ENCODE results near the gene SYCE3.

The SYCE3 gene

DNA sequence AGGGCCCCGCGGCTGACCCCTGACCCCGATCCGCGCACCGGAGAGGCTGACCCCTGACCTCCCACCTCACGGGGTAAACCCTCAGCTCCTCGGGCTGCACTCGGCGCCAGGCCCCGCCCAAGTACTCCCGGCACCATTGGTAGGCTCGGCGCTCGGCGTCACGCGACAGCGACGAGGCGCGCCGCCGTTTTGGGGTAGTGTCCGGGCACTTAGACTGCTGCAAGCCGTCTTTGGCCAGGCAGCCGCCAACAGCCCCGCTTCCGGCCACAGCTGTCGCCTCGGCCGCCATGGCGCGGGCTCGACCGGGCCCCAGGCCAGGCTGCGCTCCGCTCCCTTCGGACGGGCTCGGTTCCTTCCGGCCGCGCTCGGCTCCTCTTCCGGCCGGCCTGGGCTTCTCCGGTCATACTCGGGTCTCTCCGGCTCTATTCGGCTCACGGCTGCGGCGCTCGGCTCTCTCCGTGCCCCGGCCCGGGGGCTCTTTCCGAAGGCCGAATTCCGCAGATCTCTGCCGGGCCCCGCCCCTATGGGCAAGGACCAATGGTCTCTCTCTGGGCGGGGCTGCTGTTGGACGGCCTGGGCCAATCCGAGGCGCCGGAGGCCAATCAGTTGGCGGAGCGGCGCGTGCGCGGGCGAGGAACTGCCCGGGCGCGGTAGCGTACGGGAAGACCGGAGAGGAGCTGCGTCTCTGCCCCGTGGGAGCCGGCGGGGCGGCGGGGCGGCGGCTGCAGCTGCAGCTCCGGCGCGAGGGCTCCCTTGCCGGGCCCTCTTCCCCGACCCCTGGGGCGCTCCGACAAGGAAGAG, 20.0 kb upstream of the SYCE3 start, which contains the start of gene CHKB:
Gene CHKB (minus strand): TSS at position 357 of the 801 bp plus-strand sequence. CDS start 68 bp downstream, at position 289.
- Histone ChIP-seq H3K4me1 (ENCODE audit: control insufficient read depth, insufficient read depth, low read depth, low read length) (peaks cover 17% of the 10 kb centered on the region), H2BK12ac (ENCODE audit: low read length in 2 of 2) (peak within 1 kb of the TSS in 1 of 2 experiments; percentile 4), H2BK120ac (ENCODE audit: low read depth, low read length) (peak within 1 kb of the TSS; percentile 81), H3K14ac (ENCODE audit: low read length in 2 of 2) (peak within 1 kb of the TSS in 1 of 2 experiments; percentile 98), H4K8ac (ENCODE audit: low read length) (peak within 1 kb of the TSS; percentile 98), H3K9ac (ENCODE audit: low read length) (peak within 1 kb of the TSS; percentile 97), H3K23ac (ENCODE audit: low read length in 2 of 2) (peak within 1 kb of the TSS in 1 of 2 experiments; percentile 76), H3K27ac (ENCODE audit: low read length, poor library complexity, severe bottlenecking) (peak within 1 kb of the TSS; percentile 71), H3K4ac (ENCODE audit: low read depth in 1 of 2, low read length in 2 of 2) (peak within 1 kb of the TSS; percentile 90 to 98), H4K91ac (ENCODE audit: low read length) (peak within 1 kb of the TSS; percentile 97), H2BK15ac (ENCODE audit: low read depth, poor library complexity, severe bottlenecking) (peak within 1 kb of the TSS; percentile 63), H2AK5ac (ENCODE audit: low read length, severe bottlenecking) (no peak within 1 kb of the TSS), H2AFZ (ENCODE audit: low read depth, low read length) (peak within 1 kb of the TSS; percentile 85), H3K36me3 (ENCODE audit: control insufficient read depth in 1 of 2, insufficient read depth in 2 of 2, low read depth in 1 of 2, low read length in 2 of 2) (peaks cover 17 to 35% of the 10 kb centered on the region in 2 experiments), H3K79me1 (replicated peaks; ENCODE audit: low read length, poor library complexity, severe bottlenecking) (peaks cover 21% of the 10 kb centered on the region), H3K4me2 (ENCODE audit: low read length, poor library complexity, severe bottlenecking) (peak within 1 kb of the TSS; percentile 78), H3K18ac (ENCODE audit: low read depth in 1 of 2, low read length in 2 of 2) (peak within 1 kb of the TSS; percentile 99 to 100), H3K9me3 (ENCODE audit: control insufficient read depth, low read length) (no peaks in the 10 kb centered on the region), H3K4me3 (ENCODE audit: insufficient read depth in 1 of 2, low read depth in 1 of 2, low read length in 2 of 2) (peak within 1 kb of the TSS; percentile 84 to 93), H3K27me3 (ENCODE audit: control insufficient read depth in 1 of 2, insufficient read depth in 1 of 2, low read length in 2 of 2) (peaks cover 0 to under 1% of the 10 kb centered on the region in 2 experiments), H2BK5ac (ENCODE audit: low read depth, low read length, poor library complexity, severe bottlenecking) (peak within 1 kb of the TSS; percentile 83)
- DNase-seq = peak; percentile 98
- under 1% methylated on average over 86 of the region's 96 CpGs for WGBS

DNA sequence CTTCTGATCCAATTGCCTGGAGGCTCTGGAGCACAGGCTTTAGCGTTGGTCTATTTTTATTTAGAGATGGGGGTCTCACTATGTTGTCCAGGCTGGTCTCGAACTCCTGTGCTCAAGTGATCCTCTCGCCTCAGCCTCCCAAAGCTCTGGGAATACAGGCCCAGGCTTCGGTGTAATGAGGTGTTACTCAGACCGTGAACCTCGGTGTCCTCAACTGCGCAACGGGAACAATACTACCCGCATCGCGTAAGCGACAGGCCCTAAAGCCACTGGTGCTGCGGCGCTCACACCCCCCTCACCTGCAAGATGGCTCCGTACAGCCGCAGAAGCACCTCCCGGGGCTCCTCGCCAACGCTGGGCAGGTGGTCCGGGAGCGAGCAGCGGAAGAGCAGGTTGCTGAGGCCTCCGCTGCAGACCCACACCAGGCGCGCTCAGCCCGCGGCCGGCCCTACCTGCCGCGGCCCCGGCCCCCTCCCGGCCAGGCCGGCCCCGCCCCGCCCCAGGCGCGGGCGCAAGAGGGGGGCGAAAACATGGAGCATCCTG, 19.3 kb upstream of the SYCE3 start:
- Histone ChIP-seq H2BK120ac (ENCODE audit: low read depth, low read length) (peak overlapping the region; percentile 81), H3K9ac (ENCODE audit: low read length) (peak overlapping the region; percentile 97), H4K8ac (ENCODE audit: low read length) (peak overlapping the region; percentile 98), H2BK5ac (ENCODE audit: low read depth, low read length, poor library complexity, severe bottlenecking) (peak overlapping the region; percentile 83), H3K23ac (ENCODE audit: low read length in 2 of 2) (peak overlapping the region in 1 of 2 experiments; percentile 76), H3K14ac (ENCODE audit: low read length in 2 of 2) (peak overlapping the region in 1 of 2 experiments; percentile 98), H2BK12ac (ENCODE audit: low read length in 2 of 2) (no peak overlapping the region), H3K4me2 (ENCODE audit: low read length, poor library complexity, severe bottlenecking) (peak overlapping the region; percentile 60), H3K9me3 (ENCODE audit: control insufficient read depth, low read length) (no peaks in the 10 kb centered on the region), H3K4me3 (ENCODE audit: insufficient read depth in 1 of 2, low read depth in 1 of 2, low read length in 2 of 2) (peak overlapping the region; percentile 84 to 93), H3K4ac (ENCODE audit: low read depth in 1 of 2, low read length in 2 of 2) (peak overlapping the region; percentile 79 to 98), H3K79me1 (replicated peaks; ENCODE audit: low read length, poor library complexity, severe bottlenecking) (peaks cover 21% of the 10 kb centered on the region), H3K4me1 (ENCODE audit: control insufficient read depth, insufficient read depth, low read depth, low read length) (peaks cover 23% of the 10 kb centered on the region), H3K18ac (ENCODE audit: low read depth in 1 of 2, low read length in 2 of 2) (peak overlapping the region; percentile 99 to 100), H4K91ac (ENCODE audit: low read length) (peak overlapping the region; percentile 97), H3K27me3 (ENCODE audit: control insufficient read depth in 1 of 2, insufficient read depth in 1 of 2, low read length in 2 of 2) (peaks cover 0 to 7% of the 10 kb centered on the region in 2 experiments), H2AK5ac (ENCODE audit: low read length, severe bottlenecking) (no peak overlapping the region), H3K36me3 (ENCODE audit: control insufficient read depth in 1 of 2, insufficient read depth in 2 of 2, low read depth in 1 of 2, low read length in 2 of 2) (peaks cover 17 to 42% of the 10 kb centered on the region in 2 experiments), H2AFZ (ENCODE audit: low read depth, low read length) (peak overlapping the region; percentile 49), H2BK15ac (ENCODE audit: low read depth, poor library complexity, severe bottlenecking) (no peak overlapping the region), H3K27ac (ENCODE audit: low read length, poor library complexity, severe bottlenecking) (no peak overlapping the region)
- 13% methylated on average over 37 of the region's 39 CpGs for WGBS
- peak; percentile 29 for DNase-seq

DNA sequence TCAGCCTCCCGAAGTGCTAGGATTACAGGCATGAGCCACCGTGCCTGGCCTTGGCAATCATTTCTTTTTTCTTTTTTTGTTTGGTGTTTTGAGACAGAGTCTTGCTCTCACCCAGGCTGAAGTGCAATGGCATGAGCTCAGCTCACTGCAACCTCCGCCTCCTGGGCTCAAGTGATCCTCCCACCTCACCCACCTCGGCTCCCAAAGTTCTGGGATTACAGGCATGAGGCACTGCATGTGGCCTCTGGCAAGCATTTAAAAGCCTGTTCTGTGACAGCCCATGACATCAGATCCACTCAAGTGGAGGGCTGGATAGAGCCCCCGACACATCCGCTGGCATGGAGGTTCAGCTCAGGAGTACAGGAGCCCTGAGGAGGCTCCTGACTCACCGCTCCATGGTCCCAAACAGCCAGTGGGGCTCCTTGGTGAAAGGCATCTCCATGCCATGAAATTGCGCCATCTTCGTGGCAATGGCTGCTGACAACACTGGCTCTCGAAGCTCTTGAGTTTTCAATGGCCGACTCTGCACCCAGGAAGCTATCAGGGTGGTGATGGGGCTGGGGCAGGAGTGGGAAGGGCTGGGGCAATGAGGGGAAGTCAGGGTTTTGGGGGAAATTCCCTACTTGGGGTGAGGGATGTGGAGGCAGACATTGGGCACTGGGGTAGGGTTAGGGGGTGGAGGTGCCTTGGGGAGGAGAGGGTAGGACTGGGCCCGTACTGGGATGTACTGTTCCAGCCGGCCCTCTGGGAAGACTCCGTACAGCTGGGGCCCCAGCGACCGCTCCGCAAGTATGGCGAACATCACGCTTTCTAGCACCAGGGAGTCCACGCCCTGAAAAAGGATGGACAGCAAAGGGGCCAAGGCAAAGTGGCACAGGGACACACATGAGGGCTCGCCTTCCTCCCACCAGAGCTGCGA, 18.6 kb upstream of the SYCE3 start:
- peak overlapping the region in 1 of 2 experiments; percentile 13 for H3K4ac ChIP-seq (ENCODE audit: low read depth in 1 of 2, low read length in 2 of 2)
- 95% methylated on average over 22 of the region's 22 CpGs for WGBS
- H2BK15ac ChIP-seq (ENCODE audit: low read depth, poor library complexity, severe bottlenecking) = no peak overlapping the region
- H2BK12ac ChIP-seq (ENCODE audit: low read length in 2 of 2) = peak overlapping the region in 1 of 2 experiments; percentile 4
- peaks cover 17 to 49% of the 10 kb centered on the region in 2 experiments for H3K36me3 ChIP-seq (ENCODE audit: control insufficient read depth in 1 of 2, insufficient read depth in 2 of 2, low read depth in 1 of 2, low read length in 2 of 2)
- no peak overlapping the region for H3K23ac ChIP-seq (ENCODE audit: low read length in 2 of 2)
- no peak overlapping the region for H4K91ac ChIP-seq (ENCODE audit: low read length)
- H2AFZ ChIP-seq (ENCODE audit: low read depth, low read length) = no peak overlapping the region
- peak overlapping the region; percentile 29 for H3K4me2 ChIP-seq (ENCODE audit: low read length, poor library complexity, severe bottlenecking)
- H3K4me3 ChIP-seq (ENCODE audit: insufficient read depth in 1 of 2, low read depth in 1 of 2, low read length in 2 of 2) = peak overlapping the region; percentile 84 to 93
- peak; percentile 18 for DNase-seq
- no peak overlapping the region for H2BK120ac ChIP-seq (ENCODE audit: low read depth, low read length)
- H3K9me3 ChIP-seq (ENCODE audit: control insufficient read depth, low read length) = no peaks in the 10 kb centered on the region
- H3K27ac ChIP-seq (ENCODE audit: low read length, poor library complexity, severe bottlenecking) = no peak overlapping the region
- peaks cover 0 to 14% of the 10 kb centered on the region in 2 experiments for H3K27me3 ChIP-seq (ENCODE audit: control insufficient read depth in 1 of 2, insufficient read depth in 1 of 2, low read length in 2 of 2)
- peak overlapping the region; percentile 97 for H3K9ac ChIP-seq (ENCODE audit: low read length)
- no peak overlapping the region for H4K8ac ChIP-seq (ENCODE audit: low read length)
- H2AK5ac ChIP-seq (ENCODE audit: low read length, severe bottlenecking) = no peak overlapping the region
- peaks cover 23% of the 10 kb centered on the region for H3K4me1 ChIP-seq (ENCODE audit: control insufficient read depth, insufficient read depth, low read depth, low read length)
- peaks cover 21% of the 10 kb centered on the region for H3K79me1 ChIP-seq (replicated peaks; ENCODE audit: low read length, poor library complexity, severe bottlenecking)
- peak overlapping the region in 1 of 2 experiments; percentile 99 for H3K18ac ChIP-seq (ENCODE audit: low read depth in 1 of 2, low read length in 2 of 2)
- peak overlapping the region in 1 of 2 experiments; percentile 6 for H3K14ac ChIP-seq (ENCODE audit: low read length in 2 of 2)
- H2BK5ac ChIP-seq (ENCODE audit: low read depth, low read length, poor library complexity, severe bottlenecking) = no peak overlapping the region
